Measurements from ENCODE around the gene KRT85.

The KRT85 gene

DNA sequence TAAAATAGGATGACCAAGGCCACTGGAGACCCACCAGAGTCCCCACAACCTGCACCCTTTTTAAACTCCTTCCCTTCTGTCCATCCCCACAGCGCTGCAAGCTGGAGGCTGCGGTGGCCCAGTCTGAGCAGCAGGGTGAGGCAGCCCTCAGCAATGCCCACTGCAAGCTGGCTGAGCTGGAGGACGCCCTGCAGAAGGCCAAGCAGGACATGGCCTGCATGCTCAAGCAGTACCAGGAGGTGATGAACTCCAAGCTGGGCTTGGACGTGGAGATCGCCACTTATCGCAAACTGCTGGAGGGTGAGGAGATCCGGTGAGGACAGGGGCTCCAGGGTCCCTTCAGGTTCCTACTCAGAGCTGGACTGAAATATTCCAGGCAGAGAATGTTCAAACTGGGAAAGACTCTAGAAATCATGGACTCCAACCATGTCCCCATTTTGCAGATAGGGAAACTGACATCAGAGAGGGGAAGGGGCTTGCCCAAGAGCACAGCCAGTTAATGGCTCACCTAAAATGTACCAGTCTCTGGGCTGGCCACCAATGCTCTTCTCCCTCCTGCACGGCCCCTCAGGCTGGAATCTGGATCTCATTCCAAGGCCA is 17.2 kb downstream of the KRT85 start:
- Histone ChIP-seq H2AK5ac (ENCODE audit: low read length) (no peak overlapping the region), H3K9ac (ENCODE audit: low read length) (no peak overlapping the region), H3K27ac (ENCODE audit: low read depth, low read length) (no peak overlapping the region), H3K4me3 (ENCODE audit: low read length) (no peak overlapping the region), H2BK5ac (ENCODE audit: low read length) (no peak overlapping the region), H4K8ac (ENCODE audit: low read depth, low read length) (no peak overlapping the region), H2BK120ac (ENCODE audit: low read depth, low read length) (no peak overlapping the region), H3K4me1 (ENCODE audit: control insufficient read depth, low read depth, low read length) (no peaks in the 10 kb centered on the region), H3K23ac (ENCODE audit: low read length) (no peak overlapping the region), H3K4me2 (ENCODE audit: low read length) (no peak overlapping the region), H4K5ac (ENCODE audit: low read length) (no peak overlapping the region), H3K36me3 (ENCODE audit: control insufficient read depth, insufficient read depth, low read length) (no peaks in the 10 kb centered on the region), H3K79me1 (ENCODE audit: low read length) (no peaks in the 10 kb centered on the region), H2BK15ac (replicated peaks; ENCODE audit: low read depth) (no peak overlapping the region), H3K56ac (ENCODE audit: low read length) (no peak overlapping the region), H3K18ac (ENCODE audit: low read length) (no peak overlapping the region), H3K4ac (ENCODE audit: low read depth, low read length) (no peak overlapping the region), H3K27me3 (ENCODE audit: insufficient read depth, low read length, poor library complexity) (no peaks in the 10 kb centered on the region), H3K79me2 (ENCODE audit: control insufficient read depth, insufficient read depth, low read length) (no peaks in the 10 kb centered on the region)
- no CpG with 5 or more reads among the region's 8 CpGs for WGBS (ENCODE audit: extremely low coverage, insufficient coverage, low lambda C conversion rate)
- no peak for DNase-seq

GRCh38 chr12:52349196-52349595 is 18.1 kb downstream of the KRT85 start:
- H3K23ac ChIP-seq (ENCODE audit: low read length): no peak overlapping the region
- no peak for DNase-seq
- no peaks in the 10 kb centered on the region for H3K36me3 ChIP-seq (ENCODE audit: control insufficient read depth, insufficient read depth, low read length)
- H2BK15ac ChIP-seq (replicated peaks; ENCODE audit: low read depth): no peak overlapping the region
- H2BK5ac ChIP-seq (ENCODE audit: low read length): no peak overlapping the region
- H3K4me1 ChIP-seq (ENCODE audit: control insufficient read depth, low read depth, low read length): no peaks in the 10 kb centered on the region
- H4K8ac ChIP-seq (ENCODE audit: low read depth, low read length): no peak overlapping the region
- no peak overlapping the region for H3K4me3 ChIP-seq (ENCODE audit: low read length)
- no peak overlapping the region for H3K27ac ChIP-seq (ENCODE audit: low read depth, low read length)
- WGBS (ENCODE audit: extremely low coverage, insufficient coverage, low lambda C conversion rate): 100% methylated on average over 2 of the region's 6 CpGs
- no peaks in the 10 kb centered on the region for H3K27me3 ChIP-seq (ENCODE audit: insufficient read depth, low read length, poor library complexity)
- H4K5ac ChIP-seq (ENCODE audit: low read length): no peak overlapping the region
- no peaks in the 10 kb centered on the region for H3K79me2 ChIP-seq (ENCODE audit: control insufficient read depth, insufficient read depth, low read length)
- no peak overlapping the region for H2BK120ac ChIP-seq (ENCODE audit: low read depth, low read length)
- H3K79me1 ChIP-seq (ENCODE audit: low read length): no peaks in the 10 kb centered on the region
- no peak overlapping the region for H2AK5ac ChIP-seq (ENCODE audit: low read length)
- H3K9ac ChIP-seq (ENCODE audit: low read length): no peak overlapping the region
- H3K4ac ChIP-seq (ENCODE audit: low read depth, low read length): no peak overlapping the region
- H3K4me2 ChIP-seq (ENCODE audit: low read length): no peak overlapping the region
- H3K18ac ChIP-seq (ENCODE audit: low read length): no peak overlapping the region
- no peak overlapping the region for H3K56ac ChIP-seq (ENCODE audit: low read length)

DNA sequence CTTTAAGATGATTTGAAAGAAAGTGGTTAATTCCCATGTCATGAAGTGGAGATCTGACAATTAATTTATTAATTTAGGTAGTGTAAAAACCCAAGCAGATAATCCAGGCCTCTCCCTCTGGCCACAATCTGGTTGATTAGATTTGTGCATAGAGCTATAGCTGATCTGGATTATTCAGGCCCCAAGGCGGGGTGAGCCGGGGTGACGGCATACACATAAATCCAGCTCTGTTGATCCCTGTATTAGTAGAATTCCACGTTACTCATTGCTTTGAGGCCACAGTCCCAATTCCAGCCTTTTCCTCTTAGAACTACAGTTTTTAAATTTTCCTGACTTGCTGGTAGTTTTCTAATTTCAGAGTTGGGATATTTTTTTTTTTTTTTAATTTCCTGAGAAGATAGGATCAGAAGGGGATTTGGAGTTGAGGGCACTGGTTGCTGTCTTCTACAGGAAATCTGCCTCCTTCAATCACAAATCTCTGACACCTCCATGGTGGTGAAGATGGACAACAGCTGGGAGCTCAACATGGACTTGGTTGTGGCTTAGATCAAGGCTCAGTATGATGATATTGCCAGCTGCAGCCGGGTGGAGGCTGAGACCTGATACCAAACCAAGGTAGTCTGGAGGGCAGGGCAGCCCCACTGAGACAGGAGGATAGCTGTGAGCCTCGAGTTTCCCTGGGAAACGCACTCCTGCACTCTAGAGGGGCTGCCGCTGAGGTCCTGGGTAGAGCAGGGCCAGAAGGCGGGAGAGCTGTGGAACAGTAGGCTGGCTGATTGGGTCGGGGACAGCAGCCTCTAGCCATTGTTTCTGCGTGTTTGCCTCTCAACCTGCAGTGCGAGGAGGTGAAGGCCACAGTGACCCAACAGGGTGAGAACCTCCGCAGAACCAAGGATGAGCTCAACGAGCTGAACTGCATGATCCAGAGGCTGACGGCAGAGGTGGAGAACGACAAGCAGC is 19.4 kb downstream of the KRT85 start:
- DNase-seq: no peak
- Histone ChIP-seq H3K36me3 (ENCODE audit: control insufficient read depth, insufficient read depth, low read length) (no peaks in the 10 kb centered on the region), H2AK5ac (ENCODE audit: low read length) (no peak overlapping the region), H2BK5ac (ENCODE audit: low read length) (no peak overlapping the region), H3K79me1 (ENCODE audit: low read length) (no peaks in the 10 kb centered on the region), H2BK15ac (replicated peaks; ENCODE audit: low read depth) (no peak overlapping the region), H3K18ac (ENCODE audit: low read length) (no peak overlapping the region), H3K79me2 (ENCODE audit: control insufficient read depth, insufficient read depth, low read length) (no peaks in the 10 kb centered on the region), H3K27me3 (ENCODE audit: insufficient read depth, low read length, poor library complexity) (no peaks in the 10 kb centered on the region), H2BK120ac (ENCODE audit: low read depth, low read length) (no peak overlapping the region), H3K9ac (ENCODE audit: low read length) (no peak overlapping the region), H3K4ac (ENCODE audit: low read depth, low read length) (no peak overlapping the region), H3K4me2 (ENCODE audit: low read length) (no peak overlapping the region), H3K27ac (ENCODE audit: low read depth, low read length) (no peak overlapping the region), H4K8ac (ENCODE audit: low read depth, low read length) (no peak overlapping the region), H3K4me1 (ENCODE audit: control insufficient read depth, low read depth, low read length) (no peaks in the 10 kb centered on the region), H3K23ac (ENCODE audit: low read length) (no peak overlapping the region), H3K4me3 (ENCODE audit: low read length) (no peak overlapping the region), H4K5ac (ENCODE audit: low read length) (no peak overlapping the region), H3K56ac (ENCODE audit: low read length) (no peak overlapping the region)
- no CpG with 5 or more reads among the region's 16 CpGs for WGBS (ENCODE audit: extremely low coverage, insufficient coverage, low lambda C conversion rate)

GRCh38 chr12:52347016-52347415 is 20.3 kb downstream of the KRT85 start:
- no peak overlapping the region for H3K4me3 ChIP-seq (ENCODE audit: low read length)
- DNase-seq: no peak
- H2AK5ac ChIP-seq (ENCODE audit: low read length): no peak overlapping the region
- no peak overlapping the region for H3K56ac ChIP-seq (ENCODE audit: low read length)
- H2BK120ac ChIP-seq (ENCODE audit: low read depth, low read length): no peak overlapping the region
- no peak overlapping the region for H3K27ac ChIP-seq (ENCODE audit: low read depth, low read length)
- H3K9ac ChIP-seq (ENCODE audit: low read length): no peak overlapping the region
- H3K4me2 ChIP-seq (ENCODE audit: low read length): no peak overlapping the region
- no peaks in the 10 kb centered on the region for H3K27me3 ChIP-seq (ENCODE audit: insufficient read depth, low read length, poor library complexity)
- no peak overlapping the region for H2BK5ac ChIP-seq (ENCODE audit: low read length)
- H2BK15ac ChIP-seq (replicated peaks; ENCODE audit: low read depth): no peak overlapping the region
- H3K18ac ChIP-seq (ENCODE audit: low read length): no peak overlapping the region
- WGBS (ENCODE audit: extremely low coverage, insufficient coverage, low lambda C conversion rate): no CpG with 5 or more reads among the region's 9 CpGs
- no peak overlapping the region for H4K8ac ChIP-seq (ENCODE audit: low read depth, low read length)
- no peak overlapping the region for H3K4ac ChIP-seq (ENCODE audit: low read depth, low read length)
- H3K79me1 ChIP-seq (ENCODE audit: low read length): no peaks in the 10 kb centered on the region
- H3K79me2 ChIP-seq (ENCODE audit: control insufficient read depth, insufficient read depth, low read length): no peaks in the 10 kb centered on the region
- no peaks in the 10 kb centered on the region for H3K4me1 ChIP-seq (ENCODE audit: control insufficient read depth, low read depth, low read length)
- no peaks in the 10 kb centered on the region for H3K36me3 ChIP-seq (ENCODE audit: control insufficient read depth, insufficient read depth, low read length)
- no peak overlapping the region for H3K23ac ChIP-seq (ENCODE audit: low read length)
- H4K5ac ChIP-seq (ENCODE audit: low read length): no peak overlapping the region

GRCh38 chr12:52346593-52346992 is 20.7 kb downstream of the KRT85 start:
- H2BK5ac ChIP-seq (ENCODE audit: low read length): no peak overlapping the region
- no peak overlapping the region for H3K18ac ChIP-seq (ENCODE audit: low read length)
- no peak overlapping the region for H3K9ac ChIP-seq (ENCODE audit: low read length)
- no peak overlapping the region for H3K4me2 ChIP-seq (ENCODE audit: low read length)
- no peaks in the 10 kb centered on the region for H3K36me3 ChIP-seq (ENCODE audit: control insufficient read depth, insufficient read depth, low read length)
- no peak overlapping the region for H4K5ac ChIP-seq (ENCODE audit: low read length)
- no CpG with 5 or more reads among the region's 4 CpGs for WGBS (ENCODE audit: extremely low coverage, insufficient coverage, low lambda C conversion rate)
- H2BK120ac ChIP-seq (ENCODE audit: low read depth, low read length): no peak overlapping the region
- no peak overlapping the region for H3K56ac ChIP-seq (ENCODE audit: low read length)
- H3K4me3 ChIP-seq (ENCODE audit: low read length): no peak overlapping the region
- H3K27me3 ChIP-seq (ENCODE audit: insufficient read depth, low read length, poor library complexity): no peaks in the 10 kb centered on the region
- H3K4me1 ChIP-seq (ENCODE audit: control insufficient read depth, low read depth, low read length): no peaks in the 10 kb centered on the region
- H2BK15ac ChIP-seq (replicated peaks; ENCODE audit: low read depth): no peak overlapping the region
- no peak overlapping the region for H4K8ac ChIP-seq (ENCODE audit: low read depth, low read length)
- no peak overlapping the region for H2AK5ac ChIP-seq (ENCODE audit: low read length)
- no peaks in the 10 kb centered on the region for H3K79me1 ChIP-seq (ENCODE audit: low read length)
- H3K23ac ChIP-seq (ENCODE audit: low read length): no peak overlapping the region
- no peak overlapping the region for H3K4ac ChIP-seq (ENCODE audit: low read depth, low read length)
- no peak for DNase-seq
- H3K79me2 ChIP-seq (ENCODE audit: control insufficient read depth, insufficient read depth, low read length): no peaks in the 10 kb centered on the region
- no peak overlapping the region for H3K27ac ChIP-seq (ENCODE audit: low read depth, low read length)
